ENCODE data around the gene SRGAP3.

DNA sequence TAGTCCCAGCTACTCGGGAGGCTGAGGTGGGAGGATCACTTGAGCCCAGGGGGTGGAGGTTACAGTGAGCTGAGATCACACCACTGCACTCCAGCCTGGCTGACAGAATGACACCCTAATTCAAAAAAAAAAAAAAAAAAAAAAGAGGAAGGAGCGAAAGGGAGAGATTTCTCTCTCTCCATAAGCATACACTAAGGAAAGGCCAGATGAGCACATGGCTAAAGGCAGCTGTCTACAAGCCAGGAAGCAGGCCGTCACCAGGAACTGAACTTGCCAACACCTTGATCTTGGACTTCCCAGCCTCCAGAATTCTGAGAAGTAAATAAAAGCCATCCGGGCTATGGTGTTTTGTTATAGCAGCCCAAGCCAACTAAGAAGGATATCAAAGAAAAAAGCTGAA lies 7.5 kb downstream of the SRGAP3 start:
- TF ChIP-seq, protein P1, sequence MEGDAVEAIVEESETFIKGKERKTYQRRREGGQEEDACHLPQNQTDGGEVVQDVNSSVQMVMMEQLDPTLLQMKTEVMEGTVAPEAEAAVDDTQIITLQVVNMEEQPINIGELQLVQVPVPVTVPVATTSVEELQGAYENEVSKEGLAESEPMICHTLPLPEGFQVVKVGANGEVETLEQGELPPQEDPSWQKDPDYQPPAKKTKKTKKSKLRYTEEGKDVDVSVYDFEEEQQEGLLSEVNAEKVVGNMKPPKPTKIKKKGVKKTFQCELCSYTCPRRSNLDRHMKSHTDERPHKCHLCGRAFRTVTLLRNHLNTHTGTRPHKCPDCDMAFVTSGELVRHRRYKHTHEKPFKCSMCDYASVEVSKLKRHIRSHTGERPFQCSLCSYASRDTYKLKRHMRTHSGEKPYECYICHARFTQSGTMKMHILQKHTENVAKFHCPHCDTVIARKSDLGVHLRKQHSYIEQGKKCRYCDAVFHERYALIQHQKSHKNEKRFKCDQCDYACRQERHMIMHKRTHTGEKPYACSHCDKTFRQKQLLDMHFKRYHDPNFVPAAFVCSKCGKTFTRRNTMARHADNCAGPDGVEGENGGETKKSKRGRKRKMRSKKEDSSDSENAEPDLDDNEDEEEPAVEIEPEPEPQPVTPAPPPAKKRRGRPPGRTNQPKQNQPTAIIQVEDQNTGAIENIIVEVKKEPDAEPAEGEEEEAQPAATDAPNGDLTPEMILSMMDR (IDR thresholded peaks at IDR 0.05), result no peak
- no peak for TF ChIP-seq POLR2A (IDR thresholded peaks at IDR 0.05)
